CD4-positive, CD25-positive, alpha-beta regulatory T cell (primary cell): ENCODE results near the gene AURKAIP1. TPM values are rescaled to one million over a fixed set of nuclear protein-coding genes. Genes with fewer than 3 reads are reported as not detected.
"Not testable (repeated sequence)": the region's sequence is repeated elsewhere in the genome, so short reads cannot be mapped to it uniquely, and the experiment has no call there.

Experiments
- ATAC-seq, 2 donors: fragments of 150-1000 bp; cut with Tn5 transposase; one replicate each; pipeline ENCODE4 v1.10.0; 2021; ENCODE audit warnings: low read depth in 2 of 2, moderate number of reproducible peaks in 2 of 2, moderate library complexity in 1 of 2
- DNase-seq, 3 donors: peaks; one replicate each; pipeline versions ENCODE4 v3.0.0 to v3.0.0-alpha.2; 2012 to 2022; ENCODE audit warnings: mixed read lengths in 1 of 3
- H3K27ac ChIP-seq: one replicate; pipeline ENCODE4 v1.7.0; 2013; ENCODE audit warnings: mild to moderate bottlenecking, low read length; ENCODE audit not compliant: insufficient read depth, poor library complexity, severe bottlenecking
- H3K27me3 ChIP-seq: one replicate; pipeline ENCODE4 v1.7.0; 2013; ENCODE audit warnings: low read length; ENCODE audit not compliant: control insufficient read depth, insufficient read depth
- H3K36me3 ChIP-seq: one replicate; pipeline ENCODE4 v1.7.0; 2013; ENCODE audit warnings: mild to moderate bottlenecking, low read length, moderate library complexity; ENCODE audit not compliant: control insufficient read depth, insufficient read depth
- H3K4me1 ChIP-seq: 2 replicates; pipeline ENCODE4 v1.7.0; 2013; ENCODE audit warnings: mild to moderate bottlenecking, low read length; ENCODE audit not compliant: insufficient read depth, control insufficient read depth, poor library complexity, severe bottlenecking
- H3K4me3 ChIP-seq: one replicate; pipeline ENCODE4 v1.7.0; 2013; ENCODE audit warnings: low read depth, mild to moderate bottlenecking, low read length, moderate library complexity
- H3K9me3 ChIP-seq, 2 experiments: 1 replicate in 1 of 2; 2 replicates in 1 of 2; pipeline ENCODE4 v1.7.0; 2013; ENCODE audit warnings: low read length in 2 of 2, mild to moderate bottlenecking in 1 of 2, moderate library complexity in 1 of 2; ENCODE audit not compliant: control insufficient read depth in 2 of 2
- H3K27ac Mint-ChIP-seq, 3 donors: one replicate each; pipeline ENCODE4 v1.8.0; 2020 to 2022; ENCODE audit warnings: mild to moderate bottlenecking in 3 of 3, mixed read lengths in 3 of 3, moderate library complexity in 2 of 3
- H3K27me3 Mint-ChIP-seq: one replicate; pipeline ENCODE4 v1.8.0; 2022; ENCODE audit warnings: mild to moderate bottlenecking, mixed read lengths
- H3K36me3 Mint-ChIP-seq: one replicate; pipeline ENCODE4 v1.8.0; 2020; ENCODE audit warnings: mixed read lengths
- H3K4me1 Mint-ChIP-seq, 4 donors: one replicate each; pipeline ENCODE4 v1.8.0; 2020 to 2022; ENCODE audit warnings: mixed read lengths in 4 of 4, mild to moderate bottlenecking in 1 of 4
- H3K4me3 Mint-ChIP-seq, 4 donors: one replicate each; pipeline ENCODE4 v1.8.0; 2020 to 2022; ENCODE audit warnings: mild to moderate bottlenecking in 4 of 4, mixed read lengths in 4 of 4, moderate library complexity in 3 of 4
- H3K9me3 Mint-ChIP-seq, 7 donors: one replicate each; pipeline ENCODE4 v1.8.0; 2020 to 2022; ENCODE audit warnings: mixed read lengths in 7 of 7, mild to moderate bottlenecking in 3 of 7, moderate library complexity in 2 of 7
- polyA plus RNA-seq, 4 donors: library from polyadenylated mRNA; unstranded; fragments of 300-500 nt; fragmentation: Illumina TruSeq; gene quantifications; one replicate each; pipeline ENCODE4 v1.2.3, GENCODE V29; 2021
- total RNA-seq: library from RNA; stranded (reverse); gene quantifications from one replicate; pipeline ENCODE4 v1.2.3, GENCODE V29; 2022

Gene AURKAIP1
- total and polyA plus RNA-seq, 5 donors from 2014 or later, result 76.0 to 190 (median 153) TPM

DNA sequence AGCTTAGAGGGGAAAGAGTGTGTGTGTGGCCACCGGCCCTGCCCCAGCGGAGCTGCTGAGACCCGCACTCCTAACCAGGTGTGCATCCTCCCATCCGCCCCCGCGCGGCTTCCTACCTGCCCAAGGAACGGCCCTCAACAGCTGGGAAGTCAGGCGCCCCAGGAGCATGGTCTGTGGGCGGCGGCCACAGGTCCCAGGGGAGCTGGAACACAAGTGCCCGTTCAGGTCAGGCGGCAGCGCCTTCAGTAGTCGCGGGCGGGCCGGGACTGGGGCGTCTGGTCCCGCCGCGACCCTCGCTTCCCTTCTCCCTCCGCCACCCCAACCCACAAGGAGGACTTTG, 448 bp downstream of the AURKAIP1 start:
- no peaks in the 10 kb centered on the region for H3K27me3 Mint-ChIP-seq
- Histone ChIP-seq H3K4me1 (peaks cover 39% of the 10 kb centered on the region), H3K27ac (peak overlapping the region; percentile 94), H3K27me3 (no peaks in the 10 kb centered on the region), H3K9me3 (no peaks in the 10 kb centered on the region), H3K36me3 (no peaks in the 10 kb centered on the region), H3K4me3 (no peak overlapping the region)
- DNase-seq (no peak), ATAC-seq (no peak)
- H3K4me1 Mint-ChIP-seq, result peaks cover 0 to 36% (median 6%) of the 10 kb centered on the region in 4 donors
- H3K27ac Mint-ChIP-seq, result peak overlapping the region in 2 of 3 donors; percentile 69 to 98
- no peaks in the 10 kb centered on the region for H3K9me3 Mint-ChIP-seq
- peak overlapping the region; percentile 90 to 95 (median 92) for H3K4me3 Mint-ChIP-seq
- no peaks in the 10 kb centered on the region for H3K36me3 Mint-ChIP-seq

DNA sequence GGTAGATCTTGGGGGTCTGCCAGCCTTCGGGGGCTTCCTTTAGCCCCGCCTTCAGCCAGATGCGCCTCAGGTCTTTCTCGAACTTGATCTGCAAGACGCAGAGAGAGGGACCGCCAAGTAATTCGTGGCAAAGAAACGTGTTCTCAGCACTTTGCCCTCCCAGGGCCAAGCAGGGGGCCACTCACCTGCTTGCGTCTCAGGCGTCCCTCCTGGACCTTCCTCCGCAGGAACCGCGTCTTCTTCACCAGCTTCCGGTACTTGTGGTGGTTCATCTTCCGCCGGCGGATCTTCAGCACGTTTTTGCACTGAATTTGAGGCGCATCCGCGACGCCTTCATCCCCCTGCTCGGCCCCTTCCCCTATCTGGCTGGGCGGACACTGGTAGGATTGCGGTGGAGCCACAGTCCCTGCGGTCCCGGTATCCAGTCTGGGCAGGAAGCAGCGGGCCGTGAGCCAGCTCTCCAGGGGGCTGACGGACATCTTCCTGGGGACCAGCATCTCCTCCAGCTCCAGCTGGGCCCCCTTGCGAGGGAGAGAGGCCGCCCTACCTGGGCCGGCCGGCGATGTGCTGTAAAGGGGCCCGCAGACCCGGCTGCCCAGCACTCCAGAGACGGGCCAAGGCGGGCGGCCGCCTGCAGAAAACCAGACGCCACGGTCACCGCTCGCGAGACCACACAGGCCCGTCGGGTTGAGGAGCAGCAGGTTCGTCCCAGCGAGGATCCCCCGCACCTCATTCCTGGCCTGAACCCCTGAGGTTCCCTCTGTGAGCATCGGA, 1.0 kb downstream of the AURKAIP1 start:
- Mint-ChIP-seq H3K27me3 (no peaks in the 10 kb centered on the region), H3K9me3 (no peaks in the 10 kb centered on the region), H3K27ac (peak overlapping the region in 2 of 3 donors; percentile 69 to 98), H3K4me3 (peak overlapping the region; percentile 90 to 95 (median 92)), H3K4me1 (peaks cover 0 to 36% (median 6%) of the 10 kb centered on the region in 4 donors), H3K36me3 (no peaks in the 10 kb centered on the region)
- Histone ChIP-seq H3K36me3 (no peaks in the 10 kb centered on the region), H3K4me1 (peaks cover 39% of the 10 kb centered on the region), H3K9me3 (no peaks in the 10 kb centered on the region), H3K27ac (peak overlapping the region; percentile 94), H3K4me3 (no peak overlapping the region), H3K27me3 (no peaks in the 10 kb centered on the region)
- DNase-seq (no peak), ATAC-seq (no peak)

DNA sequence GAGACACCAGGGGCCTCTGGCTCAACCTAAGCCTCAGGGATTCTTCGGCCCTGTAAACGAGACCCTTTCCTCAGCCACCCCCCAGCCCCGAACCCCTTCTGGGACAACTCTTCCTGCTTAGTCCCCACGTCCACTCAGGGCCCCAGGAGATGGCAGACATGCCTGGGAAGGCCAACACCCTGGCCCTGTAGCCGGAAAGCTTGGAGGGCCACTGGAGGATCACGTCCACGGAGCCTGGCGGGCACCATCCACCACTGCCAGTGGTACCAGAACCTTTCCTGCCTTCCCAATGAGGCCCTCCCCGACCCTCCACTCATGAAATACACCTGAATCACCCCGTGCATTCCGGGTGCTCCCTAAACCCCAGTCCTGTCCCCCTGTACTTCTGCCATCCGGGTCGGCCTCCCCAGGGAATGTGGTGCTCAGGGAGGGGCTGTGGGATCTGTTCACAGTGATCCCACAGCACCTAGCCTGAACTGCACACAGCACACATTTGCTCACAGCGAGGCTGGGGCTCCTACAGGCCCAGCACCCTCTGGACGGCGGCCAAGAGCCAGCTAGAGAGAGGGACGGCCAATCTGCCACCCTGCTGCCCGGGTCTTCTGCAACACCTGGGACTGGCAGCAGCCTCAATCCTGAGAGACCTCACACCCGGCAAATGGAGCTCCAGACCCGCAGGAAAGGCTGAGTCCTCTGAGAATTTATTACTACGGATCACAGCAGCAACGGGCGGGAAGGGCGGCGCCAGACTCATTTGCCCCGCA, 1.8 kb downstream of the AURKAIP1 start:
- Mint-ChIP-seq H3K27me3 (no peaks in the 10 kb centered on the region), H3K36me3 (no peaks in the 10 kb centered on the region), H3K9me3 (no peaks in the 10 kb centered on the region), H3K4me1 (peaks cover 0 to 36% (median 6%) of the 10 kb centered on the region in 4 donors), H3K4me3 (peak overlapping the region; percentile 33 to 95 (median 76)), H3K27ac (peak overlapping the region in 2 of 3 donors; percentile 38 to 42)
- ATAC-seq (no peak), DNase-seq (no peak)
- H3K27ac ChIP-seq, result peak overlapping the region; percentile 94
- H3K36me3 ChIP-seq, result no peaks in the 10 kb centered on the region
- peaks cover 39% of the 10 kb centered on the region for H3K4me1 ChIP-seq
- H3K4me3 ChIP-seq, result no peak overlapping the region
- H3K27me3 ChIP-seq, result no peaks in the 10 kb centered on the region
- H3K9me3 ChIP-seq, result no peaks in the 10 kb centered on the region

DNA sequence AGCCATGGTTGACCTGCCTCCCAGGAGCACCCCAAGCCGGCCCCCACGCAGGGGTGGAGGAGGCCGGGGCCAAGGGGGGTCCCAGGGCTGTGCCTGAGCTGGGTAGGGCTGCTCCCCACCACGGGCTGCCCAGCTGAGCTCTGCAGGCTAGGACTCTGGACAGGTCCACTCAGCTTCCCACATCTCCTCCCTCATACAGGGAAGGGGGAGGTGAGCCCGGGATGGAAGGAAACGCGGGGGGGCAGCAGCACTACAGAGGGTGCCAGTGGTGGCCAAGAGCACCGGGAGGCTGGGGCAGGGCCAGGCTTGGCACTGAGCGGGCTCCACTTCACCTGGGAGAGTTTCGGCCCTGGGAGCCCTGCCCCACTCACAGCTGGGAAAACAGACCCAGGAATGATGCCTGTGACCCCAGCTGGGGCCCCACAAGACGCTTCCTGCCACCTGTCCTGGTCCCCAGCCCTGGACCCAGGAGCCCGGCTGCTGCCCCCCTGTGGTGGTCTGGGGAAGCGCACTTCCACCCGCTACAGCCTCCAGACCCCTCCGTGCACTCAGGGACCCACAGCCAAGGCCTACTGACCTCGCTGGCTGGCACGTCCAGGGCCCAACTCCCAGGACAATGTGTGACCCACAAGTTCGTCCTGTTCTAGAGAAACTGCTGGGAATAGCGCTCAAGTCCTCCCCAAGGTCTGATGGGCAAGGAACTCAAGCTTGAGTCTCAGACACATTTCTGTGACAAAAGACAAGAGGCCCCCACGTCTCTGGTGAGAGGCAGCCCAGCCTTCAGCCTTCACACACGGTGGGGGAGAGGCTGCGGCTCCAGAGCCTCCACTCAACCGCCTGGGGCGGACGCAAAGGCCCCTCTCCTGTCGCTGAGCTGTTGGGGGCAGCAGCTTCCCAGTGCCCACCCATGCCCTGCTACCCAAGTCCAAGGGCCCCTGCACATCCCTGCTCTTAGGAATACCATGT, 3.0 kb downstream of the AURKAIP1 start:
- no peaks in the 10 kb centered on the region for H3K36me3 Mint-ChIP-seq
- Histone ChIP-seq H3K27me3 (no peaks in the 10 kb centered on the region), H3K36me3 (no peaks in the 10 kb centered on the region), H3K27ac (peak overlapping the region; percentile 58), H3K4me1 (peaks cover 39% of the 10 kb centered on the region), H3K4me3 (no peak overlapping the region), H3K9me3 (peaks cover 0 to 4% of the 10 kb centered on the region in 2 experiments)
- no peaks in the 10 kb centered on the region for H3K9me3 Mint-ChIP-seq
- H3K27me3 Mint-ChIP-seq, result no peaks in the 10 kb centered on the region
- H3K27ac Mint-ChIP-seq, result peak overlapping the region in 2 of 3 donors; percentile 56 to 79
- DNase-seq, result peak; percentile 67 to 74 (median 74)
- H3K4me1 Mint-ChIP-seq, result peaks cover 0 to 36% (median 6%) of the 10 kb centered on the region in 4 donors
- peak; percentile 25 to 34 for ATAC-seq
- peak overlapping the region in 3 of 4 donors; percentile 75 to 84 (median 79) for H3K4me3 Mint-ChIP-seq

DNA sequence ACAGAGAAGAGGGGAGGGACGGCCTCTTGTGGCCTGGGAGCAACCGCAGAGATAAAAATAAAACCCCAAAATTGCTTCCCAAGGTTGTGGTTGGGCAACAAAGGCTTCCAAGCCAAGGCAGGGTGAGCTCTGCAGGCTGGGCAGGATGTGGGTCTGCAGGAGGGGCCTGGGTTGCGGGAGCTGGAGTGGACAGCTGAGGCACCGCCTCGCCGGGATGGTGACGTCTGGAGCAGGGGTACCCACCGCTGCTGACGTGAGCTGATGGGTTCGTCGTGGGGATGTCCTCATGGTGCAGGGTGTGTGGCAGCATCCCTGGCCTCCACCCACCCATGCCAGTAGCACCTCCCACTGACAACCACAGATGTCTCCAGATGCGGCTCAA, 3.7 kb downstream of the AURKAIP1 start:
- ATAC-seq, result no peak
- Mint-ChIP-seq H3K4me3 (peak overlapping the region; percentile 23 to 68 (median 49)), H3K36me3 (no peaks in the 10 kb centered on the region), H3K4me1 (peaks cover 0 to 36% (median 6%) of the 10 kb centered on the region in 4 donors), H3K9me3 (no peaks in the 10 kb centered on the region), H3K27me3 (no peaks in the 10 kb centered on the region), H3K27ac (peak overlapping the region in 1 of 3 donors; percentile 36)
- Histone ChIP-seq H3K4me1 (peaks cover 39% of the 10 kb centered on the region), H3K27me3 (no peaks in the 10 kb centered on the region), H3K27ac (peak overlapping the region; percentile 58), H3K4me3 (no peak overlapping the region), H3K36me3 (no peaks in the 10 kb centered on the region), H3K9me3 (peaks cover 0 to 5% of the 10 kb centered on the region in 2 experiments)
- peak; percentile 58 to 72 (median 62) for DNase-seq

DNA sequence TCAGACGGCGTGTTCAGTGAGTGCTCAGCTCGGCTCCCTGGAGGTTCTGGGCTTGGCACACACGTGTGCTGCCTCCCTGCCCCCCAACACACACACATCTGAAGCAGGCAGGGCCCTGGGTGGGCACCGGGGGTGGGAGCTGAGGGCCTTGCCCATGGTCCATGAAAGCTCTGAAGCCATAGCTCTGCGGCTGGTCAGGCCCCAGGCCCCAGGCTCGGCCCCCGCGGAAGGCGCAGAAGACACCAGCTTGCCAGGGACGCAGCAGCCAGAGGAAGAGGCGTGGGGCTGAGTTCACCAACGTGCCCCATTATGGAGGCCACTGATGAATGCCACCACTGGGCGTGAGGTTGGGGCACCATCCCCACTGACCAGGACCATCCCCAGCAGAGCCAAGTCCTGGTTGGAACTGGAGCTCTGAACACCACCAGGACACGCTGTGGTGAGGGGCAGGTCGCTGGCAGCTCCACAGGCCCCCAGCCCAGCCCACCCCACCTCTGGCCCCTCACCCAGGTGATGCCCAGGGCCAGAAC, 4.2 kb downstream of the AURKAIP1 start:
- no peaks in the 10 kb centered on the region for H3K9me3 Mint-ChIP-seq
- H3K27ac ChIP-seq, result no peak overlapping the region
- H3K27ac Mint-ChIP-seq, result no peak overlapping the region
- no peaks in the 10 kb centered on the region for H3K27me3 ChIP-seq
- peaks cover 36% of the 10 kb centered on the region for H3K4me1 ChIP-seq
- H3K9me3 ChIP-seq, result peaks cover 0 to 5% of the 10 kb centered on the region in 2 experiments
- H3K4me3 ChIP-seq, result no peak overlapping the region
- no peaks in the 10 kb centered on the region for H3K36me3 Mint-ChIP-seq
- DNase-seq (no peak), ATAC-seq (no peak)
- no peaks in the 10 kb centered on the region for H3K27me3 Mint-ChIP-seq
- H3K4me3 Mint-ChIP-seq, result peak overlapping the region in 2 of 4 donors; percentile 23 to 68
- no peaks in the 10 kb centered on the region for H3K36me3 ChIP-seq
- H3K4me1 Mint-ChIP-seq, result peaks cover 0 to 36% (median 6%) of the 10 kb centered on the region in 4 donors

DNA sequence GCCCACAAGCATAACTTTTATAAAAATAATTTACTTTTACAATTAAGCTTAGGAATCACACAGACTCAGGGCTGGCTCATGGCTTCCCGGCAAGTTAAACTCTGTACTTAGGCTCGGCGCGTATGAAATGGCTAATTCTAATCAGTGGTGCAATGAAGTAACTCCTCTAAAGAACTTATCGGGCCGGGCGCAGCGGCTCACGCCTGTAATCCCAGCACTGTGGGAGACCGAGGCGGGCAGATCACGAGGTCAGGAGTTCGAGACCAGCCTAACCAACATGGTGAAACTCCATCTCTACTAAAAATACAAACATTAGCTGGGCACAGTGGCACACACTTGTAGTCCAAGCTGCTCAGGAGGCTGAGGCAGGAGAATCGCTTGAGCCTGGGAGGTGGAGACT, 4.9 kb downstream of the AURKAIP1 start:
- not testable (repeated sequence) for H3K27me3 ChIP-seq, H3K36me3 ChIP-seq, H3K36me3 Mint-ChIP-seq, H3K9me3 ChIP-seq, H3K27ac ChIP-seq, ATAC-seq, H3K9me3 Mint-ChIP-seq, H3K27me3 Mint-ChIP-seq, DNase-seq, H3K4me3 ChIP-seq, H3K27ac Mint-ChIP-seq
- Mint-ChIP-seq H3K4me3 (peak overlapping the region in 1 of 4 donors; percentile 68), H3K4me1 (peaks cover 0 to 31% (median under 1%) of the 10 kb centered on the region in 4 donors)
- H3K4me1 ChIP-seq, result peaks cover 33% of the 10 kb centered on the region
